ENCODE results near the gene YTHDF1. TPM values are rescaled to one million over a fixed set of nuclear protein-coding genes. Genes with fewer than 3 reads are reported as not detected.

Gene YTHDF1
- polyA plus RNA-seq, 4 donors: 20.3 to 37.9 (median 22.9) TPM

DNA sequence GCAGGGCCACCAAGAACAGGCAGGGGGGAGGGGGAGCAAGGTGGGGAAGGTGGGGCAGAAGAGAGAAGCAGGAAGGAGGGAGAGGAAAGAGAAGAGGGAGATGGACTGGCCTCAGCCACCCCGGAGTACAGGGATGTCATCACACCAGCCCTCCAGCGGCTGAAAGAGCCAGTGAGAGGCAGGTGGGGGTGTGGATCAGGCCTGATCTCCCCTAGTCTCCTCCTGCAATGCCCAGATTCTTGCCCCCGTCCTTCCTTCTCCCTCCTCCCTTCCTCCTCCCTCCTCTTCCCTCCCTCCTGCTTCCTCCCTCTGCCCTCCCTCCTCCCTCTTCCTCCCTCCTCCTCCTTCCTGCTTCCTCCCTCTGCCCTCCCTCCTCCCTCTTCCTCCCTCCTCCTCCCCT, 61.5 kb downstream of the YTHDF1 start:
- no peaks in the 10 kb centered on the region for H3K36me3 ChIP-seq (ENCODE audit: control insufficient read depth in 3 of 3, insufficient read depth in 2 of 3, low read depth in 1 of 3, low read length in 3 of 3)
- H3K9me3 ChIP-seq (ENCODE audit: control insufficient read depth in 2 of 2, insufficient read depth in 1 of 2, low read depth in 1 of 2, low read length in 1 of 2): no peaks in the 10 kb centered on the region
- no peaks in the 10 kb centered on the region for H3K4me1 ChIP-seq (ENCODE audit: control insufficient read depth in 3 of 3, insufficient read depth in 2 of 3, low read depth in 1 of 3, low read length in 2 of 3)
- FAIRE-seq: no peak
- no peak overlapping the region for H3K4me3 ChIP-seq (ENCODE audit: low read depth in 1 of 3, low read length in 3 of 3)
- no peak for DNase-seq
- WGBS, 3 donors: 21 to 27% (median 23%) methylated on average over 3 of the region's 3 CpGs
- H3K27ac ChIP-seq (ENCODE audit: low read depth in 1 of 3, low read length in 2 of 3): no peak overlapping the region
- H3K27me3 ChIP-seq (ENCODE audit: control insufficient read depth in 3 of 3, insufficient read depth in 3 of 3, low read length in 3 of 3): peaks cover 0 to 24% (median 8%) of the 10 kb centered on the region in 3 donors

DNA sequence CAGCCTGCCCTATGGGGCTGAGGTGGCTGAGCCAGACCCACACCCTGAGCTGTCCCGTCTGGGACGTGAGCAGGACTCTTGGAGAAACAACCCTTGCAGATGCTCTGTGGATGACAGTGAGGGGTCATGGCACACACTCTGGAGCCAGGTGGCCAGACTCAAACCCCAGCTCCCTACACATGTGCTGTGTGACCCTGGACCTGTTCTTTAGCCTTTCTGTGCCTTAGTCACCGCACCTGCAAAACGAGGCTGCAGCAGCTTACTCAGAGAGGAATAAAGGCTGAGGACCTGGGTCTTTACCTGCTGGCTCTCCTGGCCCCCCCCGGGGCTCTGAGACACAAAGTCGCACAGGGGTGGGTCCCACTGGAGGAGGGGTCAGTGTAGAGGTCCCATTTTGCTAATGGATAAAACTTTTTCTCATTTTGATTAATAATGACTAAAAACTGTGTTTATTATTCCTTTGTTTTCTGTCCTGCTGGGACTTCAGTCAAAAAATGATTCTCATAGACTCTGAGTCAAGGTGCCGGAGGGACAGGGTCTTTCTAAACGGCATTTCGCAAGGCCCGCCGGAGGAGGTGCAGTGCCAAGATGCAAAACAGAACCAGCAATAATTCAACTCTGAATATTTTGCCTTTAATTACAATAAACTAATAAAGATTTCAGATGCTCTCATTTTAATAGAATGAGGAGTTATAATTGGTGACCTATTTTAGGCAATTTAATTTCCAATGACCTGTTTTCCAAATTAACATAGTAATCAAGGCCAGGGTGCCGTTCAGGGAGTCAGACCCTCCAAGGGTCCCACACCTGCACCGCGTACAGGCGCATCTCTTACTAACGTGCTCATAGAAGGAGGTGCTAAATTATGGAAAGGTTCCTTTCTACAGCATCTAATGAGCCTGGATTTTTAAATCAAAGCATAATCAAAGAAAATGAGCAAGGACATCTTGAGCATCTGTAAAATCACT, 62.4 kb downstream of the YTHDF1 start:
- Histone ChIP-seq H3K27me3 (ENCODE audit: control insufficient read depth in 3 of 3, insufficient read depth in 3 of 3, low read length in 3 of 3) (peaks cover 0 to 24% (median 8%) of the 10 kb centered on the region in 3 donors), H3K9me3 (ENCODE audit: control insufficient read depth in 2 of 2, insufficient read depth in 1 of 2, low read depth in 1 of 2, low read length in 1 of 2) (no peaks in the 10 kb centered on the region), H3K27ac (ENCODE audit: low read depth in 1 of 3, low read length in 2 of 3) (no peak overlapping the region), H3K36me3 (ENCODE audit: control insufficient read depth in 3 of 3, insufficient read depth in 2 of 3, low read depth in 1 of 3, low read length in 3 of 3) (no peaks in the 10 kb centered on the region), H3K4me1 (ENCODE audit: control insufficient read depth in 3 of 3, insufficient read depth in 2 of 3, low read depth in 1 of 3, low read length in 2 of 3) (no peaks in the 10 kb centered on the region), H3K4me3 (ENCODE audit: low read depth in 1 of 3, low read length in 3 of 3) (no peak overlapping the region)
- DNase-seq (no peak), FAIRE-seq (no peak)
- 74 to 76% (median 75%) methylated on average over 16 of the region's 16 CpGs for WGBS, 3 donors

DNA sequence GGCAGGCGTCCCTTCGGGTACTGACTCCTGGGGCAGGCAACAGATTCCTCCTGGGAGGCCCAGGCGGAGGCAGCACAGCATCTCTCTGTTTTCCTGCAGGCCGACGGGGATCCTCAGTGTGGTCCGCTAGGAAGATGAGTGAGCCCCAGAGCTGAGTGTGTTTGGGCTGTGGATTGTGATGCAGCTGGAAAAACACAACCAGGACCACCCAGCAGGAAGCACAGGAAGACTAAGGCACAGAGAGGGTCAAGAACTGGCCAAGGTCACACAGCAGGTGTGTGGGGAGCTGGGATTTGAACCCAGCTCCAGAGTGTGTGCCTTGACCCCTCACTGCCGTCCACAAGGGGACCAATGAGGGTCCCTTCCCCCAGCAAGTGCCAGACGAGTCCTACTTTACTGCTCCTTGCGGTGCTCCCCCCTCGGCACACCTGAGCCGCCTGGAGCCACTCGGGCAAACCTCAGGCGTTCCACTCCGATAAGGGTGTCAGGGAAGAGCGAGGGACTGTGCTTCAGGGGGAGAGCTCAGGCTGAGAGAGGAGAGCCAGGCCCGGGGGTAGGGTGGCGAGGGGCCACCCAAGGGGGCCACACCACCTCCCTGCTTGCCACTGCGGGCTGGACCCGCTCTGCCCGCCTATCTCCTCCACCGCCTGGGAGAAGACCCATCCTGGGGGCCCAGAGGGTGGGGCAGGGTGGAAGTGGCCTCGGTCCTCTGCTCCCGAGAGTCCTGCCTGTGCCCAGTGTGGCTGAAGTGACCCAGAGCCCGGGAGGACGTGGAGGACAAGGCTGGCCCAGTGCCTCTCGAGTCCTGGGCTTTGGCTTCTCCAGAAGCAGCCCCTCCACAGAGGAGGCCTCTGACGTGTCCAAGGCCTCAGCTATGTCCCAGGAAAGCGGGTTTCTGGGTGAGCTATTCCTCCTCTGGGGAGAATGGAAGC, 63.3 kb downstream of the YTHDF1 start:
- peaks cover 0 to 24% (median 10%) of the 10 kb centered on the region in 3 donors for H3K27me3 ChIP-seq (ENCODE audit: control insufficient read depth in 3 of 3, insufficient read depth in 3 of 3, low read length in 3 of 3)
- H3K27ac ChIP-seq (ENCODE audit: low read depth in 1 of 3, low read length in 2 of 3): no peak overlapping the region
- DNase-seq: no peak
- 69 to 72% (median 69%) methylated on average over 26 to 28 of the region's 28 CpGs for WGBS, 3 donors
- H3K36me3 ChIP-seq (ENCODE audit: control insufficient read depth in 3 of 3, insufficient read depth in 2 of 3, low read depth in 1 of 3, low read length in 3 of 3): no peaks in the 10 kb centered on the region
- no peak overlapping the region for H3K4me3 ChIP-seq (ENCODE audit: low read depth in 1 of 3, low read length in 3 of 3)
- no peak for FAIRE-seq
- H3K4me1 ChIP-seq (ENCODE audit: control insufficient read depth in 3 of 3, insufficient read depth in 2 of 3, low read depth in 1 of 3, low read length in 2 of 3): no peaks in the 10 kb centered on the region
- H3K9me3 ChIP-seq (ENCODE audit: control insufficient read depth in 2 of 2, insufficient read depth in 1 of 2, low read depth in 1 of 2, low read length in 1 of 2): peaks cover 0 to 3% of the 10 kb centered on the region in 2 donors

DNA sequence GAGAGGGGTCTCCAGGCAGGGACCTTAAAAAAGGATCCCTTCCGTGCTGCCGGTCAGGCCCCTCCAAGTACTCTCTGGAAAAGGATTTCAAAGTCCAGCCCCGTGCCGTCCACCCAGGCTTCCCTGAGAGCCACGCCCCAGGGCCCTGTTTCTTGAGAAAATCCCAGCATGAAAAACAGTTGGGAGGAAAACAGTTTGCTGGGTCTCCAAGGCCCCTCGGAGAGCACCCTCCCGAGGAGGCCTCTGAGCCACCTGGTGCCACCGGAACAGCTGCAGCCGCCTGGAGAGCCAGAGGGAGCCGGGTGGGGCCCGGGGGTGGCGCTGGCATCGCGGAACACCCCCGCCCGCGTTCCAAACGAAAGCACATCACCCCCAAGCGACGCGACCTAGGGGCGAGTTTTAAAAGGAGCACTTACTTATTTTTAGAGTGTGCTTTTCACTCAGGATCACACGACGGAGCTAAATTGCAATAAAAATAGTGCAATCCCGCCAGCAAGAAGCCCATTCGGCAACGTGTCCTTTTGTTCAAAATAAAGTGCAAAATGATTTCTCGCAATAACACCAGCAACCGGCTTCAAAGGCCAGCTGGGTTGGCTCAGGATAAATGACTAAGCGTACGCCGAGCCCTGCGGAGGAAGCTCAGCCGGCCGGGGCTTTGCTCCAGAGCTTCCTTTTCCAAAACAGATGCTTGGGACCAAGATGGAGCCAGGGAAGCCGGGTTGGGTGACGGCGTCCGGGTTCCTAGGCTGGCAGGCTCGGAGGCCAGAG, 64.2 kb downstream of the YTHDF1 start:
- H3K9me3 ChIP-seq (ENCODE audit: control insufficient read depth in 2 of 2, insufficient read depth in 1 of 2, low read depth in 1 of 2, low read length in 1 of 2): peaks cover 0 to 3% of the 10 kb centered on the region in 2 donors
- H3K27me3 ChIP-seq (ENCODE audit: control insufficient read depth in 3 of 3, insufficient read depth in 3 of 3, low read length in 3 of 3): peaks cover 0 to 24% (median 10%) of the 10 kb centered on the region in 3 donors
- FAIRE-seq: no peak
- H3K27ac ChIP-seq (ENCODE audit: low read depth in 1 of 3, low read length in 2 of 3): no peak overlapping the region
- H3K36me3 ChIP-seq (ENCODE audit: control insufficient read depth in 3 of 3, insufficient read depth in 2 of 3, low read depth in 1 of 3, low read length in 3 of 3): no peaks in the 10 kb centered on the region
- WGBS, 3 donors: 44 to 50% (median 48%) methylated on average over 38 to 40 of the region's 40 CpGs
- DNase-seq: no peak
- H3K4me1 ChIP-seq (ENCODE audit: control insufficient read depth in 3 of 3, insufficient read depth in 2 of 3, low read depth in 1 of 3, low read length in 2 of 3): no peaks in the 10 kb centered on the region
- no peak overlapping the region for H3K4me3 ChIP-seq (ENCODE audit: low read depth in 1 of 3, low read length in 3 of 3)

DNA sequence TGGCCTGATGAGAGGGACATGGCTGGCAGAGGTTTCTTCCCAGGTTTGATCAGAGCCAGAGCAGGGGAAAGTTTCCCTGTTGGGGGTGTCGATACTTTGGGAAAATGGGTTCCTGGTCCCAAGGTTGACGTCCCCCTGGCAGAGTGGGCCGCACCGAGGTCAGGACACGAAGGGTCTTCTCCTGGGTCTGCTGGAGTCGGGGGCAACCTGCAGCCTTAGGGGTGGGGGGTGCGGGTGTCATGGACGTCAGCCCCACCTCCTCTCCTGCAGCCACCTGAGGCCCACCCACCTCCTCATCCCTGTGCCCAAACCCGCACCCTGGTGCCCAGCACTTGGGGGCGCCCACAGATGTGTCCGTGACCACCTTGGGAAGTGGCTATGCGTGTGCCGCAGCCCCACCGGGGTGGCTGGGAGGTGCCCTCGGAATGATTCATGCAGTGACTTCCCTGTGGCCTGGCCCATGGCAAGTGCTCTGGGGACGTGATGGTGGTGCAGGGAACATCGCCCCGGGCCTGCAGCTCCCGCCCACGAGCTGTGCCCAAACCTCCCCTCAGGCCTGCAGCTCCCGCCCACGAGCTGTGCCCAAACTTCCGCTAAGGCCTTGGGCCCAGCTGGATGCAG, 64.9 kb downstream of the YTHDF1 start:
- Histone ChIP-seq H3K27me3 (ENCODE audit: control insufficient read depth in 3 of 3, insufficient read depth in 3 of 3, low read length in 3 of 3) (peaks cover 0 to 24% (median 10%) of the 10 kb centered on the region in 3 donors), H3K4me1 (ENCODE audit: control insufficient read depth in 3 of 3, insufficient read depth in 2 of 3, low read depth in 1 of 3, low read length in 2 of 3) (no peaks in the 10 kb centered on the region), H3K4me3 (ENCODE audit: low read depth in 1 of 3, low read length in 3 of 3) (no peak overlapping the region), H3K9me3 (ENCODE audit: control insufficient read depth in 2 of 2, insufficient read depth in 1 of 2, low read depth in 1 of 2, low read length in 1 of 2) (peaks cover 0 to 3% of the 10 kb centered on the region in 2 donors), H3K36me3 (ENCODE audit: control insufficient read depth in 3 of 3, insufficient read depth in 2 of 3, low read depth in 1 of 3, low read length in 3 of 3) (no peaks in the 10 kb centered on the region), H3K27ac (ENCODE audit: low read depth in 1 of 3, low read length in 2 of 3) (no peak overlapping the region)
- FAIRE-seq (no peak), DNase-seq (no peak)
- WGBS, 3 donors: 62 to 79% (median 76%) methylated on average over 17 to 23 of the region's 23 CpGs

DNA sequence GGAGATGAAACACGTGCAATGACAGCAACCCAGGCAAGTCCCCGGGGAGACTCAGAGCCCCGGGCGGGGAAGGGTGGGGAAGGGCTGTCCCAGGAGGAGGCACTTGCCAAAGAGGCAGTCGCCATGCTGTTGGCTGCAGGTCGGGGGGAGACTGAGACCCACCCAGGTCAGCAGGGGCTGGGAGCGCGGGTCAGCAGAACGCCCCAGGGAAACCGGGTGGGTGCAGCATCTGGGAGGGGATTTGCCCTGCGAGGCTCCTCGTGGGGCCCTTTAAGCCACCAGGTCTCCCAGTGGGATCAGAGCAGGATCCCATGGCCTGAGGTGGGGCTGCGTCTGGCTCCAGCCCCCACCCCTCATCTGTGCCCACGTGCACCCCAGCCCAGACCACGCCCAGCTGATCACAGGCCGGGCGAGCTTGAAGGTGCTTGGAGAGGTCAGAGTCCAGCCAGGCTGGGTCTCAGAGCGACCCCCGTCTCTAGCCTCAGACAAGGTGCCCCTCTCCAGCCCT, 65.5 kb downstream of the YTHDF1 start:
- Histone ChIP-seq H3K27me3 (ENCODE audit: control insufficient read depth in 3 of 3, insufficient read depth in 3 of 3, low read length in 3 of 3) (peaks cover 0 to 23% (median 10%) of the 10 kb centered on the region in 3 donors), H3K36me3 (ENCODE audit: control insufficient read depth in 3 of 3, insufficient read depth in 2 of 3, low read depth in 1 of 3, low read length in 3 of 3) (no peaks in the 10 kb centered on the region), H3K4me1 (ENCODE audit: control insufficient read depth in 3 of 3, insufficient read depth in 2 of 3, low read depth in 1 of 3, low read length in 2 of 3) (no peaks in the 10 kb centered on the region), H3K4me3 (ENCODE audit: low read depth in 1 of 3, low read length in 3 of 3) (no peak overlapping the region), H3K9me3 (ENCODE audit: control insufficient read depth in 2 of 2, insufficient read depth in 1 of 2, low read depth in 1 of 2, low read length in 1 of 2) (peaks cover 0 to 3% of the 10 kb centered on the region in 2 donors), H3K27ac (ENCODE audit: low read depth in 1 of 3, low read length in 2 of 3) (no peak overlapping the region)
- DNase-seq: no peak
- no peak for FAIRE-seq
- 44 to 71% (median 56%) methylated on average over 18 to 19 of the region's 19 CpGs for WGBS, 3 donors

DNA sequence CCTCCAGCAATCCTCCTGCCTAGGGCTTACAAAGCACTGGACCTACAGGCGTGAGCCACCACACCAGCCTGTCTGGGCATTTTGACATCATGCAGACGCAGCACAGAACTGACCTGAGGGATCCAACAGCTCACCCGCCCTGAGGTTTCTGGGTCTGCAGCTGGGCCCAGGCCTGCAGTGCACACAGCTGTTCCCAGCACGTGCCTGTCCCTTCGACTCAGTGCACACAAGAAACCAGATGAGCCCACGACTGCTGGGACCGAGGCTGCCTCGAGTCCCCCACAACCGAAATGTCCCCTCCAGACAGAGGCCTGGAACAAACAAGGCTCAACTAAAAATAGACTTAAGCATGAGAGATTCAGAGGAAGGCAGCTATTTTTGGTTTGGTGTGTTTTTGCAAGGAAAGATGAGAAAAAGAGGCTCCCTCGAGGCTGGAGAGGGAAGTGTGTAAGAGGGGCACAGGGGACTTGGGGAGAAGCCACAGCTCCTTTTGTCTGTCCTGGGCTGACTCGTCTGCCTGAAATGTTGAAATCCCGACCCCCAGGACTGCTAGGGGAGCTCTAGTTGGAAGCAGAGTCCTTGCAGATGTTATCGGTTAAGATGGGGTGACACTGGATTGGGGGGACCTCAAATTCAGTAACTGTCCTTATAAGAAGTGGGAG, 66.3 kb downstream of the YTHDF1 start:
- no peak for FAIRE-seq
- no peak for DNase-seq
- Histone ChIP-seq H3K4me3 (ENCODE audit: low read depth in 1 of 3, low read length in 3 of 3) (no peak overlapping the region), H3K36me3 (ENCODE audit: control insufficient read depth in 3 of 3, insufficient read depth in 2 of 3, low read depth in 1 of 3, low read length in 3 of 3) (no peaks in the 10 kb centered on the region), H3K4me1 (ENCODE audit: control insufficient read depth in 3 of 3, insufficient read depth in 2 of 3, low read depth in 1 of 3, low read length in 2 of 3) (no peaks in the 10 kb centered on the region), H3K27me3 (ENCODE audit: control insufficient read depth in 3 of 3, insufficient read depth in 3 of 3, low read length in 3 of 3) (peaks cover 0 to 18% (median 8%) of the 10 kb centered on the region in 3 donors), H3K9me3 (ENCODE audit: control insufficient read depth in 2 of 2, insufficient read depth in 1 of 2, low read depth in 1 of 2, low read length in 1 of 2) (peaks cover 0 to 3% of the 10 kb centered on the region in 2 donors), H3K27ac (ENCODE audit: low read depth in 1 of 3, low read length in 2 of 3) (no peak overlapping the region)
- 65 to 72% (median 65%) methylated on average over 13 of the region's 13 CpGs for WGBS, 3 donors

Measured in small intestine (tissue), 7 donors.